ENCODE results near the gene ASAP2.

Gene ASAP2

GRCh38 chr2:9232886-9233285, 26.3 kb downstream of the ASAP2 start:
- Histone ChIP-seq H3K36me3 (no peaks in the 10 kb centered on the region), H3K27ac (no peak overlapping the region), H3K27me3 (ENCODE audit: insufficient read depth, low read depth, severe bottlenecking) (no peaks in the 10 kb centered on the region), H3K4me3 (ENCODE audit: low read depth, low read length) (no peak overlapping the region), H3K9me3 (ENCODE audit: severe bottlenecking) (no peaks in the 10 kb centered on the region)
- no peak for TF ChIP-seq CTCF (IDR thresholded peaks at IDR 0.05; ENCODE audit: low read depth, low read length)
- DNase-seq, result no peak

GRCh38 chr2:9234680-9235146, 28.1 kb downstream of the ASAP2 start:
- Histone ChIP-seq H3K4me3 (ENCODE audit: low read depth, low read length) (no peak overlapping the region), H3K27me3 (ENCODE audit: insufficient read depth, low read depth, severe bottlenecking) (no peaks in the 10 kb centered on the region), H3K27ac (no peak overlapping the region), H3K36me3 (no peaks in the 10 kb centered on the region), H3K9me3 (ENCODE audit: severe bottlenecking) (no peaks in the 10 kb centered on the region)
- TF ChIP-seq CTCF (IDR thresholded peaks at IDR 0.05; ENCODE audit: low read depth, low read length), result no peak
- DNase-seq, result no peak

- Histone ChIP-seq H3K27ac (no peak overlapping the region), H3K4me3 (ENCODE audit: low read depth, low read length) (no peak overlapping the region), H3K27me3 (ENCODE audit: insufficient read depth, low read depth, severe bottlenecking) (no peaks in the 10 kb centered on the region), H3K36me3 (no peaks in the 10 kb centered on the region), H3K9me3 (ENCODE audit: severe bottlenecking) (no peaks in the 10 kb centered on the region)
- no peak for TF ChIP-seq CTCF (IDR thresholded peaks at IDR 0.05; ENCODE audit: low read depth, low read length)
- DNase-seq, result no peak
Measured at GRCh38 chr2:9235147-9236044, 28.8 kb downstream of the ASAP2 start.

- DNase-seq, result no peak
- Histone ChIP-seq H3K36me3 (no peaks in the 10 kb centered on the region), H3K27ac (no peak overlapping the region), H3K27me3 (ENCODE audit: insufficient read depth, low read depth, severe bottlenecking) (no peaks in the 10 kb centered on the region), H3K9me3 (ENCODE audit: severe bottlenecking) (no peaks in the 10 kb centered on the region), H3K4me3 (ENCODE audit: low read depth, low read length) (no peak overlapping the region)
- no peak for TF ChIP-seq CTCF (IDR thresholded peaks at IDR 0.05; ENCODE audit: low read depth, low read length)
Measured at GRCh38 chr2:9236045-9236344, 29.4 kb downstream of the ASAP2 start.

GRCh38 chr2:9236867-9237266, 30.3 kb downstream of the ASAP2 start:
- no peak for TF ChIP-seq CTCF (IDR thresholded peaks at IDR 0.05; ENCODE audit: low read depth, low read length)
- H3K27ac ChIP-seq, result no peak overlapping the region
- H3K9me3 ChIP-seq (ENCODE audit: severe bottlenecking), result no peaks in the 10 kb centered on the region
- no peak for DNase-seq
- H3K4me3 ChIP-seq (ENCODE audit: low read depth, low read length), result no peak overlapping the region
- no peaks in the 10 kb centered on the region for H3K27me3 ChIP-seq (ENCODE audit: insufficient read depth, low read depth, severe bottlenecking)
- H3K36me3 ChIP-seq, result no peaks in the 10 kb centered on the region

GRCh38 chr2:9237831-9238230, 31.2 kb downstream of the ASAP2 start:
- no peaks in the 10 kb centered on the region for H3K36me3 ChIP-seq
- DNase-seq, result no peak
- TF ChIP-seq CTCF (IDR thresholded peaks at IDR 0.05; ENCODE audit: low read depth, low read length), result no peak
- no peaks in the 10 kb centered on the region for H3K27me3 ChIP-seq (ENCODE audit: insufficient read depth, low read depth, severe bottlenecking)
- no peak overlapping the region for H3K27ac ChIP-seq
- H3K4me3 ChIP-seq (ENCODE audit: low read depth, low read length), result no peak overlapping the region
- no peaks in the 10 kb centered on the region for H3K9me3 ChIP-seq (ENCODE audit: severe bottlenecking)
